Breast epithelium (tissue), 4 donors: Measurements from ENCODE around the gene TRIM63. TPM values are rescaled to one million over a fixed set of nuclear protein-coding genes. Genes with fewer than 3 reads are reported as not detected.
A peak's percentile ranks its signal among the peaks of the same experiment; 100 is the strongest.

Experiments used
- DNase-seq, 2 donors: peaks; one replicate each; pipeline ENCODE4 v3.0.0-alpha.2; 2019; ENCODE audit warnings: low spot score in 2 of 2
- H3K27ac ChIP-seq, 2 donors: fragments of 200-600 bp; sonication (generic) in 1 of 2; one replicate each; pipeline ENCODE4 v1.5.1; 2016 to 2019; ENCODE audit warnings: mild to moderate bottlenecking in 1 of 2
- H3K27me3 ChIP-seq, 2 donors: fragments of 200-600 bp; sonication (generic) in 1 of 2; one replicate each; pipeline versions ENCODE4 v1.5.1 to v1.6.0; 2017 to 2019; ENCODE audit warnings: control low read depth in 1 of 2, mild to moderate bottlenecking in 1 of 2
- H3K36me3 ChIP-seq: fragments of 200-600 bp; one replicate; pipeline ENCODE4 v1.5.1; 2019
- H3K4me1 ChIP-seq, 2 donors: fragments of 200-600 bp; sonication (generic); one replicate each; pipeline ENCODE4 v1.5.1; 2016 to 2019; ENCODE audit warnings: control low read depth in 1 of 2
- H3K4me3 ChIP-seq, 3 donors: fragments of 200-600 bp; sonication (generic); 1 replicate in 2 of 3; 2 replicates in 1 of 3; pipeline ENCODE4 v1.5.1; 2016 to 2019; ENCODE audit warnings: mild to moderate bottlenecking in 3 of 3, moderate library complexity in 2 of 3
- H3K9me3 ChIP-seq, 2 donors: fragments of 200-600 bp; sonication (generic) in 1 of 2; one replicate each; pipeline ENCODE4 v1.5.1; 2016 to 2019; ENCODE audit warnings: control low read depth in 1 of 2
- CTCF ChIP-seq, 3 donors: fragments of 450-650 bp; IDR thresholded peaks; one replicate each; pipeline ENCODE4 v1.5.1; 2016 to 2017; ENCODE audit warnings: antibody characterized with exemption in 3 of 3, mild to moderate bottlenecking in 3 of 3, moderate library complexity in 3 of 3
- POLR2A ChIP-seq: fragments of 450-650 bp; IDR thresholded peaks from one replicate; pipeline ENCODE4 v1.6.1; 2016; ENCODE audit warnings: antibody characterized with exemption, mild to moderate bottlenecking, moderate library complexity
- POLR2AphosphoS5 ChIP-seq, 3 donors: sonication (generic); formaldehyde crosslinking; IDR thresholded peaks; one replicate each; pipeline ENCODE4 v1.6.1; 2017; ENCODE audit warnings: antibody characterized with exemption in 3 of 3
- intact Hi-C: fragments of 100-400 bp; cut with DNase I; formaldehyde crosslinking; loops from one replicate; pipeline ENCODE4 v1.15.1; 2023; ENCODE audit warnings: low total_unique reads
- total RNA-seq, 3 donors: library from RNA; depleted of rRNA; stranded (reverse); fragments of >200 nt; gene quantifications; one replicate each; pipeline ENCODE4 v1.1.0, GENCODE V29; 2016

The TRIM63 gene
- total RNA-seq, 3 donors from 2014 or later: 2.2 to 4.0 TPM; not detected in 1

- no peak for TF ChIP-seq CTCF (IDR thresholded peaks at IDR 0.05)
- TF ChIP-seq POLR2A: no peak
- TF ChIP-seq POLR2AphosphoS5 (IDR thresholded peaks at IDR 0.05): no peak
- Histone ChIP-seq H3K9me3 (no peaks in the 10 kb centered on the region), H3K27me3 (no peaks in the 10 kb centered on the region), H3K27ac (peak overlapping the region in 1 of 2 donors; percentile 19), H3K36me3 (no peaks in the 10 kb centered on the region), H3K4me3 (peak overlapping the region in 2 of 3 donors; percentile 51 to 62), H3K4me1 (peaks cover 0 to 9% of the 10 kb centered on the region in 2 donors)
- intact Hi-C loops: no loop called here
- DNase-seq: no peak
Observed at GRCh38 chr1:26022404-26022779, 45.0 kb downstream of the TRIM63 start.

- Histone ChIP-seq H3K27me3 (no peaks in the 10 kb centered on the region), H3K9me3 (no peaks in the 10 kb centered on the region), H3K4me1 (peaks cover 4 to 9% of the 10 kb centered on the region in 2 donors), H3K36me3 (no peaks in the 10 kb centered on the region), H3K27ac (peak within 1 kb of the TSS; percentile 21 to 43), H3K4me3 (peak within 1 kb of the TSS in 2 of 3 donors; percentile 51 to 62)
- intact Hi-C loops: no loop called here
- no peak for DNase-seq
- TF ChIP-seq POLR2AphosphoS5 (IDR thresholded peaks at IDR 0.05): no peak
- TF ChIP-seq POLR2A: no peak
- no peak for TF ChIP-seq CTCF (IDR thresholded peaks at IDR 0.05)
Observed at GRCh38 chr1:26021647-26022403, 45.6 kb downstream of the TRIM63 start, which contains the start of gene EXTL1. TSS of gene EXTL1 (plus strand) at chr1:26021775. CDS start at chr1:26022647, 872 bp downstream.

- Histone ChIP-seq H3K27ac (peak overlapping the region; percentile 21 to 43), H3K9me3 (no peaks in the 10 kb centered on the region), H3K36me3 (no peaks in the 10 kb centered on the region), H3K27me3 (no peaks in the 10 kb centered on the region), H3K4me1 (peaks cover 4 to 9% of the 10 kb centered on the region in 2 donors), H3K4me3 (peak overlapping the region in 2 of 3 donors; percentile 51 to 62)
- DNase-seq: no peak
- TF ChIP-seq POLR2AphosphoS5 (IDR thresholded peaks at IDR 0.05): no peak
- intact Hi-C loops: no loop called here
Observed at GRCh38 chr1:26020941-26021646, 46.3 kb downstream of the TRIM63 start.

- TF ChIP-seq CTCF (IDR thresholded peaks at IDR 0.05) (no peak), POLR2AphosphoS5 (IDR thresholded peaks at IDR 0.05) (no peak), POLR2A (no peak)
- intact Hi-C loops: no loop called here
- peak overlapping the region; percentile 21 to 43 for H3K27ac ChIP-seq
- DNase-seq: peak in 1 of 2 donors; percentile 56
- H3K4me1 ChIP-seq: peaks cover 4 to 9% of the 10 kb centered on the region in 2 donors
- no peaks in the 10 kb centered on the region for H3K27me3 ChIP-seq
- H3K36me3 ChIP-seq: no peaks in the 10 kb centered on the region
- no peak overlapping the region for H3K4me3 ChIP-seq
- no peaks in the 10 kb centered on the region for H3K9me3 ChIP-seq
Observed at GRCh38 chr1:26020330-26020768, 47.1 kb downstream of the TRIM63 start.

GRCh38 chr1:26019641-26020315 is 47.7 kb downstream of the TRIM63 start:
- Histone ChIP-seq H3K4me1 (peaks cover 4 to 9% of the 10 kb centered on the region in 2 donors), H3K27ac (no peak overlapping the region), H3K9me3 (no peaks in the 10 kb centered on the region), H3K4me3 (no peak overlapping the region), H3K27me3 (no peaks in the 10 kb centered on the region), H3K36me3 (no peaks in the 10 kb centered on the region)
- intact Hi-C loops: no loop called here
- no peak for DNase-seq
- no peak for TF ChIP-seq POLR2AphosphoS5 (IDR thresholded peaks at IDR 0.05)
- no peak for TF ChIP-seq CTCF (IDR thresholded peaks at IDR 0.05)
- no peak for TF ChIP-seq POLR2A
